HG02981 (cell line): Measurements from ENCODE around the gene FN3K.

Source experiments
- ATAC-seq: cut with Tn5 transposase; IDR thresholded peaks from one replicate; pipeline ENCODE4 v1.9.1; 2021; ENCODE audit warnings: mild to moderate bottlenecking, moderate library complexity; ENCODE audit not compliant: unreplicated experiment

The FN3K gene

DNA sequence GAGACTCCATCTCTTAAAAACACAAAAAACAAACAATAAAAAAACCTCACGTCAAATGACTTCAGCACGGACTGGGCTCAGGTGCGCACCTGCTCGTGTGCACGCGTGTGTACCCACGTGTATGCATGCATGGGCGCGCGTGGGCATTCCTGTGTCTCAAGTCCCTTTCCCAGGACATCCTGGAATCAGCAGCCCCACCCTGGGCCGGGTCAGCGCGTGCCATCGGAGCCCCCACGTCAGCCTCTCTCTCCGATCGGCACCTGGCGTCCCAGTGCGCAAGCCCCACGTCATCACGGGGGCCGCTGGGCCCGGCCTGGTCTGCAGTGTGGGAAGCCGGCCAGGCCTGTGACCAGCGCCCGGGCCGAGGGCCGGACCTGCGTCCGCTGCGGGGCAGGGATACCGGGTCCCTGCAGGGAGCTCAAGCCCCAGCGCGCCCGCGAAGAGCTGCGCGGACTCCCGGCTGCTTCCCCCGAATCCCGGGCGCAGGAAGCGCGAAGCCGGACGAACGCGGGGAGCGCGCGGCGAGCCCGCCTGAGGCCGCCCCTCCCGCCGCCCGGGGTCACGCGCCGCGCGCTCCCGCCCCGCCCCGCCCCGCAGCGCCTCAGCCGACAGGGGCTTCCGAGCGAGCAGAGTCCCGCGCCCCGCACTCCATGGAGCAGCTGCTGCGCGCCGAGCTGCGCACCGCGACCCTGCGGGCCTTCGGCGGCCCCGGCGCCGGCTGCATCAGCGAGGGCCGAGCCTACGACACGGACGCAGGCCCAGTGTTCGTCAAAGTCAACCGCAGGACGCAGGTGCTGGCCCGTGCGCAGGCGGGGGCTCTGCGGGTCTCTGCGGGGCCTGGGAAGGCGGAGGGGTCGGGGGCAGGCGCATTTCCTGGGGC, at the start of gene FN3K:
FN3K (plus strand) TSS at position 629 of the 880 bp plus-strand sequence; CDS start at position 651, 22 bp downstream.
- no peak for ATAC-seq

DNA sequence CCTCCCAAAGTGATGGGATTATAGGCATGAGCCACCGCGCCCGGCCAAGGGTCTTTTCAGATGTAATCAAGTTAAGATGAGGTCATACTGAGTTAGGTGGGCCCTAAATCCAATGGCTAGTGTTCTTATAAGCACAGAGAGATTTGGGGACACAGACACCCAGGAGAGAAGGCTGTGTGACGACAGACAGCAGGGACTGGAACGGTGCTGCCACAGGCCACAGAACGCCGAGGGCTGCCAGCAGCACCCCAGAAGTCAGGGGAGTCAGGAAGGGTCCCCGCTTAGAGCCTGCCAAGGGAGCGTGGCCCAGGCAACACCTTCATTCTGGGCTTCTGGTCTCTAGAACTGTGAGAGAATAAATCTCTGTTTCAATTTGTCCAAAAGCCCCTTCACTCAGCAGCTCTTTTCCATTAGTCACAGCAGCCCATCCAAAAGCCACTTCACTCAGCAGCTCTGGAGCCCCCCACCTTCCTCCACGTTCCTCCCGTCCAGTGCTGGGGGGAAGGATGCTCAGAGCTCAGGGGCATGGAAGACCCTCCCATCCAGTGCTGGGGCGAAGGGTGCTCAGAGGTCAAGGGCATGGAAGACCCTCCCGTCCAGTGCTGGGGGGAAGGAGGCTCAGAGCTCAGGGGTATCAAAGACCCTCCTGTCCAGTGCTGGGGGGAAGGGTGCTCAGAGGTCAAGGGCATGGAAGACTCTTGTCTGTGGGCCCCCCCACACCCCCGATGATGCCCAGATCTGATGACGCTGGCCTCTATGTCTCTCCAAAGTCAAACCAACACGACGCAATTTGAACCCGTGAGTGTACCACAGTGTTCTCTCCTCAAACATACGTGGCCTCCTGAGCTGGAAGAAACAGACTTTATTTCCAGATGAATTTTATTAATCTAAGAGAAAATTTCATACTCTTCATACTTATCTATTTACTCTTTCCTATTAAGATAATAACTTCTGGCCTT, 48.8 kb upstream of the FN3K start:
- no peak for ATAC-seq

DNA sequence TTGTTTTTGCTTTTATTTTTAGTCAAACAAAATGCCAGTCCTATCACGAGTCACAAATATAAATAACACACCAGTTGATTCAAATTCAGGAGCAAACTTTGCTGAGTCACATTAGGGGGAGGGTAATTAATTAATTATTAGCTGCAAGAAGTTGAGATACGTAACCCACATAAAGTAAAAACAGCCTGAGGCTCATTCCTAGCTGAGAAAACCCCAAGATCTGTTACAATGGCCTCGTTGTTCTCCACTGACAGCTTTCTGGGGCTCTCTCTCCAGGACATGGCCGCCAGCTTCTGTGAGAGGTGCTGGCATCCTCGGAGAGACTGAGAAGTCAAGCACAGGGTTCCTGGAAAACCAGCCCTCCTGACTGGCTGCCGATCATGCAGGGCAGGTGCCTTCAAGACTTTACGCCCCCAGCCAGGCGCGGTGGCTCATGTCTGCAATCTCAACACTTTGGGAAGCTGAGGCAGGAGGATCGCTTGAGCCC, 48.0 kb upstream of the FN3K start:
- no peak for ATAC-seq

DNA sequence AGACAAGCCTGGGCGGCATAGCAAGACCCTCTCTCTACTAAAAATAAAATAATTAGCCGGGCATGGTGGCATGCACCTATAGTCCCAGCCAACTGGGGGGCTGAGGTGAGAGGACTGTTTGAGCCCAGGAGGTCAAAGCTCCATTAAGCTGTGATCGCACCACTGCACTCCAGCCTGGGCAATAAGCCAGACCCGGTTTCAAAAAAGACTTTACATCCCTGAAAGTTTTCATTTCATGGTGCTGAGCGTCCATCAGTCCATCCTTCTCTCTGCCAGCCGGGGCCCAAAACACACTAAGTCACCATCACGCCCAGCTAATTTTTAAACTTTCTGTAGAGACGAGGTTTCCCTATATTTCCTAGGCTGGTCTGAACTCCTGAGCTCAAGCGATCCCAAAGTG, 47.5 kb upstream of the FN3K start:
- ATAC-seq: no peak

DNA sequence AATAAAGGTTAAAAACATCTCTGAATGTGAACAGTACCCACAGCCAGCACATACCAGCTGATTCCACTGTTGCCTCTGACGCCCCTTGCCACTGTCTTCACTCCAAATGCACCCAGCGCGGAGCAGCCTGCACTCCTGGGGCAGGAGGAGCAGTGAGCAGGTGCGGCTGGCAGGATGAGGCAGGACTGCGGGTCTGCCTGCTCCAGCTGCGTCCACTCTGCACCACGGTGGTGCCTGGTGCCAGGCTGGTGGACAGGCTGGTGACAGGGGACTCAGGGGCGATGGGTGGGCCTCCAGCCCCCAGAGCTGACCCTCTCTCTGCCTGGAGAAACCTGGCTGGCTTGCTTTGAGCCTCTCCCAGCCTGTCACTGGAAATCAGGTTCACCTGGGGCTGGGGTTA, 46.3 kb upstream of the FN3K start:
- no peak for ATAC-seq

DNA sequence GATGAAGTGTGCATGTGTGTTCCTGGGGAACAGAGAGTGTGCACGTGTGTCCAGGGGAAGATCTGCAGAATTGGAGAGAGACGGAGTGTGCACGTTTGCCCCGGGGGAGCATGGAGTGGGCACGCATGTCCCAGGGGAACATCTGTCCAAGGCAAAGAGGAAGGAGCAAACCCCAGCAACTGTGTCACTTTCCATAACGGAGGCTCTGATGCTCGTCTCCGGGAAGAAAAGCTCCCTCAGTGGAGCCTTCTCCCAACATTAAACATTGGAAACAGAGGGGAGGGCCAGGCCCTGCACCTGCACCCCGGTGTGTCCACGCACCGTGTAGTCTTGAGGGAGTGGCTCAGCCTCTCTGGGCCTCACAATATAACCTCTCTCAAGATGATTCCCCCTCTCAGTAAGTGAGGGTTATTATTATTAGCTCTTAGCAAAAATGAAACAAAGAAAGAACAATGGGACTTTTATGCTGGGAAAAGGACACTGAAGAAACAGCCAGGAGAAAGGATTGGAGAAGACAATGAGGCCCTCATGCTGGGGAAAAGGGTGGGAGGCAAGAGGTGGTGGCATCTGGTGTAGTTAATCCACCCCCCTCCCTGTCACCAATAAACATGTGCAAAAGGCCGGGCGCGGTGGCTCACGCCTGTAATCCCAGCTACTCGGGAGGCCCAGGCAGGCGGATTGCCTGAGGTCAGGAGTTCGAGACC, 44.5 kb upstream of the FN3K start:
- ATAC-seq: no peak

DNA sequence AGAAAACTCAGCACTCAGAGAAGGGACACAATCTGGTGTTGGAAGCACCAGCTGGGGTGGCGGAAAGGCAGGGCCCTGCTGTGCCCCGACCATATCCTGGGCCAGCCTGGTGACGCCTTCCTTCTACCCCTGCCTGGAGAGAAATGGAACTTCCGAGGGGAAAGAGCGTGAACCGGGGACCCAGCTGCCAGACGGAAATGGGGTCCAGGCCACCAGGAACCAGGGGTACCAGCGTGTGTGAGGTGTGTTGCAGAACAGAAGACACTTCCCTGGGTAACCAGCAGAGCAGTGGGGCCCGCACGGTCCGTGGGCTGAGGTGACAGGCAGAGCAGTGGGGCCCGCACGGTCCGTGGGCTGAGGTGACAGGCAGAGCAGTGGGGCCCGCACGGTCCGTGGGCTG, 43.7 kb upstream of the FN3K start:
- no peak for ATAC-seq

DNA sequence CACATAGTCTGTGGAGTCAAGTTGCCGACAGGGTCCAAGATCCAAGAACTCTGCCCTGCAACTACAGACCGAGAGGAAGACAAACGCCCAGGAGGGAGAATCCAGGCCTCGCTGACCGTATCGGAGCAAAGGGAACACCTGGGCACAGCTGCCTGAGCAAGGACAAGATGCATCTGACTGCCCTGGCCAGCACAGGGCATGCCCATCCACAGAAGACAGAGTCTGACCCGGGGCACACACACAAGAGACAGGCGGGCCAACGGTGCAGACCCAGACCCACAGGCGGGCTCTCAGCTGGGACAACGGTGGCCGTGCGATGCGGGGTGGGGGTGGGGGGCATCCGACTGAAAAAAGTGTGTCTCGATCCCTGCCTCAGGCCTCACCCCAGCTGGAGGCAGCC, 43.1 kb upstream of the FN3K start:
- no peak for ATAC-seq

DNA sequence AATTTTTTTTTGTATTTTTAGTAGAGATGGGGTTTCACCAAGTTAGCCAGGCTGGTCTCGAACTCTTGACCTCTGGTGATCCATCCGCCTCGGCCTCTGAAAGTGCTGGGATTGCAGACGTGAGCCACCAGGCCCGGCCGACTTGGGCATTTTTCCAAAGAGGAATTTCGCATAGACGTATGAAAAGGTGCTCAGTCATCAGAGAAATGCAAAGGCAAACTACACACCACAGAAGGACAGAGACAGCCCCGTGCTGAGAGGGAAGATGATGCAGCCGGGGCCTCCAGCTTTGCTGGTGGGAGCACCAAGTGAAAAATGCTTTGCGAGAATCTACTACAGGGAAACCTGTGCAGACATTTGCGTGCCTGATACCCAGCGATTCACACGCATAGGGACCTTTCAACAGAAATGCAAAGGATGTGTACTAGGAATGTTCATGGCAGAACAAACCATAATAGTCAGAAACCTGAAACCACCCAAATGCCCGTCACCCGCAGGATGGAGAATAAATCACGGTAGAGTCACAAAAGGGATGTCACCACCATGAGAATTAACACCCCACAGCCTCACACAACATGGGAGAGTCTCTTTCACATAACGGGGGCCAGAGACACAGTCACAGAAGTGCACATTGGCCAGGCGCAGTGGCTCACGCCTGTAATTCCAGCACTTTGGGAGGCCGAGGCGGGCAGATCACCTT, 42.1 kb upstream of the FN3K start:
- no peak for ATAC-seq

DNA sequence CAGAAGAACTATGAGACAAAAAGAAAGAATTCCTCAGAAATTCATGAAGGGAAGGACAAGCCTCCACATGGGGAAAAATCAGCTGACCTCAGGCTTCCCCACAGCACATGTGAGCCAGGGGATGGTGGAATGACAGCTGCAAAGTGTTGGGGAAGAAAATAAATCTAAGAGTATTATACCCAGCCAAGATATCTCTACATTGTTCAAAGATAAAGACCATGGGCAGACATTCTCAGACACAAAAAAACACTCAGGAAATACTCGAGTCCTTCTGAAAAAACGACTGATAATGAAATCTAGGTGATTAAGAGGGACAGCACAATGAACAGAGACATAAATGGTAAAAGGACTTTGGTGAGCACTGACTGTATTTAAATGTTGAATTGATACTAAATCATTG, 40.8 kb upstream of the FN3K start:
- no peak for ATAC-seq

DNA sequence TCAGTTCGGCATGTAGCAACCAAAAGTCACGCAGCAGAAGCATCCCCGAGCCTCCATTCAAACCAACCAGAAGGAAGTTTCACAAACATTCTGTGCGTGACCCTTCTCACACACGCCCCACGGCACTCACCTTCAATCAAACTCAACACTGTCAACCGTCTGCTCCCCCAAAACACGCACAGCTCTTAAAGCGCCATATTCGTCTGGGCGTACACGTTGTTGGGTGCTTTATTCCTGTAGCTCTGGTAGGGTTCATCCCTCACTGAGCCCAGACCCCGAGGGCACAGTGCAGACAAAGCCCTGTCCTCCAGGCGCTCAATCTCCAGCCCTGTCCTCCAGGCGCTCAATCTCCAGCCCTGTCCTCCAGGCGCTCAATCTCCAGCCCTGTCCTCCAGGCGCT, 39.2 kb upstream of the FN3K start:
- no peak for ATAC-seq

DNA sequence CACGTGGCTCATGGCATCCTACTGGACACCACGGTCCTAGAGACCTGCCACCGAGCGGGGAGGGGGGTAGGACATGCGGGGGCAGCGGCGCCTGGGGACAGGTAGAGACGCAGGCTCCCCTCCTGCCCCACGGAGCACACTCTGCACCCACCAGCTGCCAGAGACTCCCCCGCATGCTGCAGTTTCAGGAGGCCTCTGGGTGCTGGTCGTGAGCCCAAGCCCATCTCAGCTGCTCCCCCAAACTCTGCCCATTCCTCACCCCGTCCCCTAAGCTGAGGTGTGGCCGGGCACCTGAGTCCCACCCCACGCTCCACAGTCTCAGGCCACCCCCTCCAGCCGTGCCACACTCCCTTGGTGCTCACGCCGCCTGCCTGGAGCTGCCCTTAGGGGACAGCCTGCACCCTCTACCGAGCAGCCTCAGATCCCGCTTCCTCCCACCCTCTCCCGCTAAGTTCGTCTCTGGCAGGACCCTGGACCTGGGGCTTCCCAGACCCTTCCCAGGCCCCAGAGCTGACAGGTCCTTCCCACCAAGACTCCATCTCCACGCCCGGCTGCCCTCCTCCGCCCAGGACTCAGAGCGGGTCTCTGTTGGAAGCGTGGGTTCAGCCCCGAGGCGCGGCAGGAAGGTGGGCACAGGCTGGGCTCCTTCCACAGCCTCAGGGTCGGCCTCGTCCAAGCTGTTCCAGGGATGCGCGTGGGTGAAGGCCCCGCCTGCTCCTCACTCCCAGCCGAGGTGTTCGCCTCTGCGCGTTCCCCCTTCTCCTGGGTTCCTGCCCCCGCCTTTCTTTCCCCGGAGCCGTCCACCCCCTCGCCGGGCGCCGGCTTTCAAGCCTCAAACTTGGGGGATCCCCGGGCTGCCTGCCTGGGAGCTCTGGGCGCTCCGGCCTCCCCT, 38.3 kb upstream of the FN3K start:
- ATAC-seq: no peak

DNA sequence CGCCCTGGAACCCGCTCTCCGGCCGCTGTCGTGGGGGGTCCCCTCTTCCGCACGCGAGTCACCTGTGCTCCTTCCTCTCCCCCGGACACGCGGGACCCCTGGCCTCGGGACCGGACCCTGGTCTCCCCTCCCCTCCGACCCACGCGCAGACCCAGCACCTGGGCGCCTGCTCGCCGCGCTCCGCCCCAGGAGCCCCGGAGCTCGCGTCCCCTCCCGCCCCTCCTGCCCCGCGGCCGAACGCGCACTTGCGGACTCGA, 37.7 kb upstream of the FN3K start:
- ATAC-seq: no peak

DNA sequence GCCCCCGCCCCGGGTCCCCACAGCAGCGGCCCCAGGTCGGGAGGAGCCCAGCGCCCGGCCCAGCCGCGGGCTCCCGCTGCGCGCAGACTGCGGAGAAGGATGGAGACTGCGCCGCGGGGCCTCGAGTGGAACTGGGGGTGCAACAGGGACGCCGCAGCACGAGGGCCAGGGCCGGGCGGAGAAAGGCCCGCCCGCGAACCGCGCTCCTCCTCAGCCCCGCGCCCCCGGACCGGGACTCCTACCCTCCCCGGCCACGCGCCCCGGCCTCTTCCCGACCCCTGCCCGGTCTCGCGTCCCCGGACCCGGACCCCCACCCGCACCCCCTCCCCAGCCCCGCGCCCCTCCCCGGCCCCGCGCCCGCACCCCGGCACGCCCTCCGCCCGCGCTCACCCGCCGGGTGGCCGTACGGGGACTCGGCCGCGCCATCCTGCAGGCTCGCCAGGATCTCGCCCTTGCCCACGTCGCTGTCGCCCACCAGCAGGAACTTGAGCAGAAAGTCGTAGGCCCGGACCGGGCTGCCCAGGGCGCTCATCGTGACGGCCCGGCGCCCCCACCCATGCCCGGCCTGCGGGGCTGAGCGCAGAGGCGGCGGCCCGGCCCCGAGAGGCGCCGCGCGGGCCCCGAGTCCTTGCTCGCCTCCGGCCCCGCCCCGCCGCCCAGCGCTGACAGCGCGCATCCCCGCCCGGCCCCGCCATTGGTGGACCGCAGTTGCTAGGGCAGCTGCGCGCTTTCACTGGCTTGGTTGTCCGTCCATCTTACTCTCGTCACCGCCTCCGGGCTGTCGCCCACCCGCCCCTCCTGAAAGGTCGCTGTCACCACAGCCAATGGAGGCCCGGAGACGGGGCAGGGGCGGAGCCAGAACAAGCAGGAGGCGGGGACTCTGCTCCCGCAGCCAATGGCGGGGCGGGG, 37.1 kb upstream of the FN3K start, which contains the start of gene RAB40B:
RAB40B (minus strand) TSS at position 634 of the 909 bp plus-strand sequence; CDS start at position 532, 102 bp downstream.
- peak; percentile 96 for ATAC-seq

DNA sequence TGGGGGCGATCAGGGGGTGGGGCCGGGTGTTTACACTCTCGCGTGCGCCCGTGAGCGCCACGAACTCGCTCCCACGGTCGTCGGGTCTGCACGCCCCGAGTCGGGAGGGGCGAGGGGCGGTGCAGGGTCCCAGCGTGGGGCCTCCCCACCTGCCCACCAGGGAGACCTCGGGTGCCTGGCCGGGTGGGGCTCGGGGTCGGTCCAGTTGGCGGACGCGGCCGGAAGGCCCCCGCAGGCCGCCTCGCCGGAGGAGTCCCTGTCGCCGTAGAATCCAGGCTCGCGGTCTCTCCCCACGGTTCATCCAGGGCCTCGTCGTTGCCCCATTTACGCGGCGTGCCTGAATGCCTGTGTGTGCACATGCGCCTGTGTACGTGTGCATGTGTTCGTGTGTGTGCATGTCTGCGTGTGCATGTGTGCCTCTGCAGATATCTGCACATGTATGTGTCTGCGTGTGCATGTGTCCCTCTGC, 36.4 kb upstream of the FN3K start:
- peak; percentile 19 for ATAC-seq

DNA sequence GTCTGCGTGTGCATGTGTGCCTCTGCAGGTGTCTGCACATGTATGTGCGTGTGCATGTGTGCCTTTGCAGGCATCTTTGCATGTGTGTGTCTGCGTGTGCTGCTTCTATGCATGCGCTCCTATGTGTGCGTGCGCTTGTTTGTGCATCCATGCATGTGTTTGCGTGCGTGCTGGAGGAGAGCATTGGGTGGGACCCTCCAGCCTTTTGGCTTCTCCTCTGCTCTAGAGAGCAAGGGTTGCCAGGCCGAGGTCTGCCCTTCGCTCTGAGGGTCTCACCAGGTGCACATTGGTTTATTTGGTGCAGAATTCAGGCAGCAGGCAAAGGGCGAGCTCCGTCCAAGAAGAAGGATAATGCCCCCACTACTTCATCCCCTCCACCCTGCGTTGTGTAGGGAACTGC, 35.9 kb upstream of the FN3K start:
- no peak for ATAC-seq

DNA sequence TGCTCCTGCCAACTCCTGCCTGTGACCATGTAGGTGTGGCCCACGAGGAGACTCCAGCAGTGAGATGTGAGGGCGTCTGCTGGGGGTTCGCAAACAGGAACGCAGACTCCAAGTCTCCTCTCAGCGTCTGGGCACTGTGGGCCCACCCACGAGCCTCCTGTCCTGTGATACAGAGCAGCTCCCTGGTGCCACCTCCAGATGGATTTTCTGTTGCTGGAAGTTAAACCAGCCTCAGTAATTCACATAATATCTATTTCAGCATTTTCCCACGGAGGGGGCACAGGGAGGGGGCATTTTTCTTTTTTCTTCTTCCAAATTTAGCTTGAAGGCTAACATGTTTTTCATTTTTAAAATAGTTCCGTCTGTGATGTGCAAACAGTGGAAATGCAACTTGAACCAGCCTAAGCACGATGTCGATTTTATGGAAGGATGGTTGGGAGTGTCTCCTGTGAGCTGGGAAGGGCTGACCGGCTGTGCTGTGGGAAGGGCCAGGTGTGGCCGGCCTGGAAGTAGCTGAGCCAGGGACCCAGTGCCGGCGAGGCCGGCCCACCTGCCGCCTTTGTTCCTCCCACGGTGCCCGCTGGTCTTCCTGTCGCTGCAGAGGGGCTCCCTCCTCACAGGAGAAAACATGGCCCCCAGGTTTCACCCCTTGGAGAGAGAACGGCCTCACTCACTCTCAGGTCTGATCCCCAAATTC, 33.0 kb upstream of the FN3K start:
- no peak for ATAC-seq
